ENCODE results near the gene KRT6B.
"Not testable (repeated sequence)": the region's sequence is repeated elsewhere in the genome, so short reads cannot be mapped to it uniquely, and the experiment has no call there.

KRT6B gene

DNA sequence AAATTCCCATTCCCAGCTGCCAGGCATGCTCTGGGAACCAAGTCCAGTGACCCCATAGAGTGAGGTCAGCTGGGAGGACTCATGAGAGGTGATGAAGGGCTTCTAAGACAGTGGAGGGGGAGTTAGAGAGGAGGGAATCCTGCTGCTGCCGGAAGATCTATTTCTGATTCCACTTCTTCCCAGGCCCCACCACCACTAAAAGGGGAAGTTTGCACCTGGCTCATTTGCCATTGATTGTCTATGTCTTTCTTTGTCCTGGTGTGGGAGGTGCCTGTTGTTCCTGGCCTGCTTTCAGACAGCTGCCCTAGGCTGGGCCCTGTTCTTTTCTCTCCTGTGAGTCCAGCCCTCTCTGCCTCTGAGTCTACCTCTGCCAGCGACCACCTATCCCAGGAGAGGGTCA, 44.1 kb upstream of the KRT6B start:
- peak; percentile 4 for DNase-seq (ENCODE audit: low read depth)
- TF ChIP-seq, protein P1, sequence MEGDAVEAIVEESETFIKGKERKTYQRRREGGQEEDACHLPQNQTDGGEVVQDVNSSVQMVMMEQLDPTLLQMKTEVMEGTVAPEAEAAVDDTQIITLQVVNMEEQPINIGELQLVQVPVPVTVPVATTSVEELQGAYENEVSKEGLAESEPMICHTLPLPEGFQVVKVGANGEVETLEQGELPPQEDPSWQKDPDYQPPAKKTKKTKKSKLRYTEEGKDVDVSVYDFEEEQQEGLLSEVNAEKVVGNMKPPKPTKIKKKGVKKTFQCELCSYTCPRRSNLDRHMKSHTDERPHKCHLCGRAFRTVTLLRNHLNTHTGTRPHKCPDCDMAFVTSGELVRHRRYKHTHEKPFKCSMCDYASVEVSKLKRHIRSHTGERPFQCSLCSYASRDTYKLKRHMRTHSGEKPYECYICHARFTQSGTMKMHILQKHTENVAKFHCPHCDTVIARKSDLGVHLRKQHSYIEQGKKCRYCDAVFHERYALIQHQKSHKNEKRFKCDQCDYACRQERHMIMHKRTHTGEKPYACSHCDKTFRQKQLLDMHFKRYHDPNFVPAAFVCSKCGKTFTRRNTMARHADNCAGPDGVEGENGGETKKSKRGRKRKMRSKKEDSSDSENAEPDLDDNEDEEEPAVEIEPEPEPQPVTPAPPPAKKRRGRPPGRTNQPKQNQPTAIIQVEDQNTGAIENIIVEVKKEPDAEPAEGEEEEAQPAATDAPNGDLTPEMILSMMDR (conservative IDR thresholded peaks at IDR 0.05; ENCODE audit: low read length) = no peak

DNA sequence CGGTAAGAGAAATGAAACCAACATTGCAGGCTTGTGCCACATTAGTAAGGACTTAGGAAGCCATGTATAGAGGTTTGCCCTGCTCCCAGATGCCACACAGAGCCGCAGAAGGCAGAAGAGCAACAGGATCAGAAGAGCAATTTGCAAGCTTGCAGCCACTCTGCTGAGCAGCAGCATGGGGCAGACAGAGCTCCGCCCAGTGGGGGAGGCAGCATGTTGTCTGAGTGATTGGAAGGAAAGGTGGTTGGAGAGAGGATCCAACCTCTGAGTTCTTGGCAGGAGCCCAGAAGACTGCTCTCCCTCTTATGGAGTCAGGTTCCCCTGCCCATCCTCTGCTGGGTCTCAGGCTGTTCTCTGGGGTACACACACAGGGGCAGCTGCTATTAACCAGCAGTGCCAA, 43.4 kb upstream of the KRT6B start:
- peak; percentile 13 for DNase-seq (ENCODE audit: low read depth)
- TF ChIP-seq, protein P1 (conservative IDR thresholded peaks at IDR 0.05; ENCODE audit: low read length) = no peak
- H3K4me3 ChIP-seq (ENCODE audit: low read length) = no peak overlapping the region

More for the DNA sequence above, 44.1 kb upstream of the KRT6B start:
- no peak overlapping the region for H3K4me3 ChIP-seq (ENCODE audit: low read length)

DNA sequence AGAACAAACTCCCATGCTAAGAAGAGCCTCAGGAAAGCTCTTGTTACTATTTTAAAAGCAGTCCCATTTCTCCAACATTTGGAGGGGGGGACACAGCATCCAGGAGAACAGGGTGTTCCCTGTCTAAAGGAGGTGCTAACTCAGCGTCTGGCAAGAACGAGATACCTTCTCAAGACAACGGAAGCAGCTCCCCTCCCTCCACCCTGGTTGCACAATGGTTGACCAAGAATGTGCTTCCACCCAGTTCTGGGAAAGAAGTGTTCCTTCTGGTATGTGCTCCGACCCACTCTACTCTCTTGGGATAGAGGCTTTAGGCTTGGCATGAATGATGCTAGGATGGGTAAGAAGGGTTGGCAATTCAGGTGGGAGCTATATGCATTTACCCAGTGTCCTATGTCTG, 42.6 kb upstream of the KRT6B start:
- TF ChIP-seq, protein P1 (conservative IDR thresholded peaks at IDR 0.05; ENCODE audit: low read length) = no peak
- no peak overlapping the region for H3K4me3 ChIP-seq (ENCODE audit: low read length)
- peak; percentile 87 for DNase-seq (ENCODE audit: low read depth)

DNA sequence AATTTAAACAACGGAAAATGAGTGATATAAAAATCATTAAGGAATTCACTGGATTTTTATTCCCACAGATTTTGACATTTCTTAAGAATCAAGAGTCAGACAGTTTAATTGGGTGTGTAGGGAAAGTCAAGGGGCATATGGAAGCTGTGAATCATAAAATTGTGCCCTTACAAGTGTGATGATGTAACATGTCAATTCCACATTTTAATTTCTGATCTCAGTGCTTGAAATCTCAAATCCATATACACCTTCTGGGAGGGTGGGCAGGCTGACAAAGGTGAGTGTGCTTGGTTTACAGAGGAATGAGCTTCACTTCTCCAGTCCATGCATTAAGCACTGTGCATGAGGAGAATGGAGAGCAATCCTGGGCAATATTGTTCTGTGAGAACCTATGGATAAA, 42.2 kb upstream of the KRT6B start:
- peak; percentile 16 for DNase-seq (ENCODE audit: low read depth)
- TF ChIP-seq, protein P1 (conservative IDR thresholded peaks at IDR 0.05; ENCODE audit: low read length) = no peak
- no peak overlapping the region for H3K4me3 ChIP-seq (ENCODE audit: low read length)

DNA sequence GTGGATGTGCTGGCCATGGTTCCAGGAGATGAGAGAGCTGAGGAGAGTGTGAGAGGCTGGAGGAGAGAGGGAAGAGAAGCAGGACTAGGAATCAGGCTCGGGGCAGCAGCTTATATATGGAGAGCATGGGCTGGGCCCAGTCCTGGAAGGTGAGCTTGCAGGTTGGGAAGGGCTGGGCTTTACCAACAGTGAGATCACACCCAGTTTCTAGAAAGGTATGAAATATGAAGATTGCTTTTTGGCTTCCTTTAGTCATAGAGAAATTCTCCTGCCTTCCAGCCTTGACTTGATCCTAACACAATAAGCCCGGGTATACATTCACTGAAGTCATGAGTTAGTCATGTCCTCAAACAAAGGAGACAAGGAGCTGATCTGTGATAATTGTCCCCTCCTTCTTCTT, 41.2 kb upstream of the KRT6B start, which contains the start of gene KRT6A:
TSS of gene KRT6A (minus strand) at position 86 of the 400 bp plus-strand sequence. CDS start at position 17, 69 bp downstream.
- TF ChIP-seq, protein P1 (conservative IDR thresholded peaks at IDR 0.05; ENCODE audit: low read length) = no peak
- no peak for DNase-seq (ENCODE audit: low read depth)
- no peak within 1 kb of the TSS for H3K4me3 ChIP-seq (ENCODE audit: low read length)

DNA sequence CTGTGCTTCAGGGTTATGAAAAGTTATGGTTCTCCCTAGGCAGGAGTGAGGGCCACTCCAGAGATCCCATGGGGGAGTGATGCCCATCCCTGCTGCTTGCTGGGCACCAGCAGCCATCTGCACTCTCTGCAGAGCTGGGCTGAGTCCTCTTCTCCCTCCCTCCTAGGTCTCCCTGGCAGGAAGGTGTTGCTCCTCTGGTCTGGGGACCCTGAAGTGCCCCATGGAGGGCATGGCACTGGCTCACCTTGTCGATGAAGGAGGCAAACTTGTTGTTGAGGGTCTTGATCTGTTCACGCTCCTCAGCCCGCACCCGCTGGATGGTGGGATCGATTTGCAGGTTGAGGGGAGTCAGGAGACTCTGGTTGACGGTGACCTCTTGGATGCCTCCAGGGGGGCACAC, 40.5 kb upstream of the KRT6B start:
- not testable (repeated sequence) for H3K4me3 ChIP-seq (ENCODE audit: low read length); DNase-seq (ENCODE audit: low read depth)

DNA sequence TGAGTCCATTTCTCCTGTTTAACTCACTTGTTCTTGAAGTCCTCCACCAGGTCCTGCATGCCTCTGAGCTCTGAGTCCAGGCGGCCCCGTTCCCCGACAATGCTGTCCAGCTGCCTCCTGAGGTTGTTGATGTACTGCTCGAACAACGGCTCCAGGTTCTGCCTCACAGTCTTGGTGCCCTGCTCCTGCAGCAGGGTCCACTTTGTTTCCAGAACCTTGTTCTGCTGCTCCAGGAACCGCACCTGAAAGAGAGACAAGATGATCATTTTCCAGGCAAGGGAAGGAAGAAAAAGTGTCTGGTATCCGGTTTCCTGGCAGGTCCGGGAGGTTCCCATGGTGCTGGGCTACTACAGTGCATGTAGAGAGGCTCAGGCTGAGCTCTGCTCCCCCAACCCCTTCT, 39.5 kb upstream of the KRT6B start:
- not testable (repeated sequence) for DNase-seq (ENCODE audit: low read depth); H3K4me3 ChIP-seq (ENCODE audit: low read length)

DNA sequence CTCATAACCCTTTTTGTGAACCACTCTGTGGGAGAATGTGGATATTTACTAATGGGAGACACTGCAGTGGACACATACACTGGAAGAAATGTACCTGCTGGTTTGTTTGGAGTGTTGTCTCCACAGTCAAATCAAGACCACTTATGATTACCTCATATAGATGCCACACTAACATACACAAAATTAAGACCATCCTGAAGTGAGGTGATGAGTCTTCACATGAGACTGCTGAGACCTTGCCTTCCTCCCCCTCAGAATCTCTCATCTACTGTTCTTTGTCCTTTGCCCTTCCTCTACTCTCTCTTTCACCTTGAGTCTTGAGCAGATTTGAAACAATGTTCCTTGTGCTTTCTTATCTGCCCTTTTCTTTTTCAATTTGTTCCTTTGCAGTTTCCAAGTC, 36.8 kb upstream of the KRT6B start:
- TF ChIP-seq, protein P1 (conservative IDR thresholded peaks at IDR 0.05; ENCODE audit: low read length) = no peak
- H3K4me3 ChIP-seq (ENCODE audit: low read length) = no peak overlapping the region
- no peak for DNase-seq (ENCODE audit: low read depth)

DNA sequence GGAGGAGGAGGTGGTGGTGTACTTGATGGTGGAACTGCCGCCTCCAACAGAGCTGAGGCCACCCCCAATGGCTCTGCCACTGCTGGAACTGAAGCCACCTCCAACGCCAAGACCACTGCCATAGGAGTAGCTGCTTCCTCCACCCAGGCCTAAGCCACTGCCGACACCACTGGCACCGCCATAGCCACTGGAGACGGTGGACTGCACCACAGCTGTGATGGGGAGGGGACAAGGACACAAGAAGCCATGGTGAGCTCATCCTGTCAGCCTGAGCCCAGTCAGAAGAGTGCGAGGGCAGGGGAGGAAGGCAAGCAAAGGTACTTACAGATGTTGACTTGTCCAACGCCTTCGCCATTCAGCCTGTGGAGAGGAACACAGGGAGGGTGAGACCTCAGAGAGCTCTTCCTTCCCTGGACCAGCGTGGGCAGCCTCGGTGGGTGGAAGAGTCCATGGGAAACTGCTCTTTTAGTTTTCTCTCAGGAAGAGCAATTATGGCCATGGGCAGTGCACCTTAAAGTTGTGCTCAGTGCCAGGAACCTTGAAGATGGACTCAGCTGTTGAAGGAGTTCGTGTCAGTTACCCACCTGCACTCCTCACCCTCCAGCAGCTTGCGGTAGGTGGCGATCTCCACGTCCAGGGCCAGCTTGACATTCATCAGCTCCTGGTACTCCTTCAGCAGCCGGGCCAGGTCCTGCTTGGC, 35.9 kb upstream of the KRT6B start:
- not testable (repeated sequence) for DNase-seq (ENCODE audit: low read depth); H3K4me3 ChIP-seq (ENCODE audit: low read length)

Data from AG10803 (cell line).